Neural cell (in vitro differentiated cells): ENCODE results near the gene RIN3. TPM values are rescaled to one million over a fixed set of nuclear protein-coding genes. Genes with fewer than 3 reads are reported as not detected.

Source experiments
- H2AFZ ChIP-seq: fragments of 200-600, 300-800 bp; sonication (generic), shearing (Covaris generic); 2 replicates; pipeline ENCODE4 v1.6.0; 2014; ENCODE audit warnings: low read depth, mild to moderate bottlenecking, antibody characterized with exemption, low read length, moderate library complexity
- H3F3A ChIP-seq: fragments of 200-600 bp; shearing (Covaris generic); 2 replicates; pipeline ENCODE4 v1.6.1; 2016; ENCODE audit warnings: mild to moderate bottlenecking, moderate library complexity, mixed read lengths, antibody characterized with exemption, low read length; ENCODE audit not compliant: insufficient read depth, poor library complexity, severe bottlenecking
- H3K27ac ChIP-seq: fragments of 200-600, 300-800 bp; sonication (generic), shearing (Covaris generic); 2 replicates; pipeline ENCODE4 v1.5.1; 2014; ENCODE audit warnings: mild to moderate bottlenecking, low read length, moderate library complexity
- H3K27me3 ChIP-seq: fragments of 300-800, 200-600 bp; sonication (generic), shearing (Covaris generic); 2 replicates; pipeline ENCODE4 v1.6.0; 2014; ENCODE audit warnings: mild to moderate bottlenecking, low read depth, low read length, moderate library complexity; ENCODE audit not compliant: insufficient read depth
- H3K36me3 ChIP-seq: fragments of 300-800, 200-600 bp; sonication (generic), shearing (Covaris generic); 2 replicates; pipeline ENCODE4 v1.5.1; 2014; ENCODE audit warnings: mild to moderate bottlenecking, antibody characterized with exemption, low read length, moderate library complexity; ENCODE audit not compliant: insufficient read depth
- H3K4me2 ChIP-seq: fragments of 300-800, 200-600 bp; sonication (generic), shearing (Covaris generic); 2 replicates; pipeline ENCODE4 v1.6.0; 2014; ENCODE audit warnings: mild to moderate bottlenecking, low read length
- H3K4me3 ChIP-seq: fragments of 300-800, 200-600 bp; sonication (generic), shearing (Covaris generic); 2 replicates; pipeline ENCODE4 v1.5.1; 2014; ENCODE audit warnings: mild to moderate bottlenecking, low read length, moderate library complexity
- H3K79me2 ChIP-seq: fragments of 200-600 bp; shearing (Covaris generic); replicated peaks from 2 replicates; pipeline ENCODE4 v1.6.0; 2014; ENCODE audit warnings: mild to moderate bottlenecking, low read length, moderate library complexity; ENCODE audit not compliant: insufficient read depth
- H3K9ac ChIP-seq: fragments of 300-800, 200-600 bp; sonication (generic), shearing (Covaris generic); 2 replicates; pipeline ENCODE4 v1.6.1; 2016; ENCODE audit warnings: mild to moderate bottlenecking, low read length, mixed read lengths
- H3K9me2 ChIP-seq: fragments of 200-600 bp; shearing (Covaris generic); 2 replicates; pipeline ENCODE4 v1.6.1; 2016; ENCODE audit warnings: mild to moderate bottlenecking, low read length, mixed read lengths; ENCODE audit not compliant: insufficient read depth
- H3K9me3 ChIP-seq: fragments of 200-600, 300-800 bp; sonication (generic), shearing (Covaris generic); 2 replicates; pipeline ENCODE4 v1.6.1; 2016; ENCODE audit warnings: mild to moderate bottlenecking, mixed run types, low read length, moderate library complexity, mixed read lengths
- H4K20me1 ChIP-seq: fragments of 200-600 bp; shearing (Covaris generic); 2 replicates; pipeline ENCODE4 v1.6.1; 2016; ENCODE audit warnings: mild to moderate bottlenecking, mixed run types; ENCODE audit not compliant: insufficient read depth
- CTCF ChIP-seq: fragments of 450-650 bp; IDR thresholded peaks from 2 replicates; pipeline ENCODE4 v1.5.1; 2014; ENCODE audit warnings: antibody characterized with exemption, mild to moderate bottlenecking, moderate library complexity; ENCODE audit not compliant: poor library complexity, severe bottlenecking
- EP300 ChIP-seq: fragments of 450-650 bp; conservative IDR thresholded peaks from 2 replicates; pipeline ENCODE4 v1.6.1; 2014; ENCODE audit warnings: antibody characterized with exemption, mild to moderate bottlenecking, moderate library complexity; ENCODE audit not compliant: poor library complexity, severe bottlenecking
- MXI1 ChIP-seq: fragments of 450-650 bp; conservative IDR thresholded peaks from 2 replicates; pipeline ENCODE4 v1.6.1; 2014; ENCODE audit warnings: antibody characterized with exemption, mild to moderate bottlenecking; ENCODE audit not compliant: poor library complexity, severe bottlenecking
- POLR2AphosphoS5 ChIP-seq: IDR thresholded peaks from 2 replicates; pipeline ENCODE4 v1.6.1; 2012
- RAD21 ChIP-seq: fragments of 450-650 bp; conservative IDR thresholded peaks from 2 replicates; pipeline ENCODE4 v1.6.1; 2014; ENCODE audit warnings: antibody characterized with exemption, mild to moderate bottlenecking, moderate library complexity
- REST ChIP-seq: IDR thresholded peaks from 2 replicates; pipeline ENCODE4 v1.6.1; 2012; ENCODE audit warnings: borderline replicate concordance
- SMC3 ChIP-seq: fragments of 450-650 bp; conservative IDR thresholded peaks from 2 replicates; pipeline ENCODE4 v1.6.1; 2014; ENCODE audit warnings: antibody characterized with exemption, mild to moderate bottlenecking, moderate library complexity; ENCODE audit not compliant: poor library complexity
- polyA plus RNA-seq: library from polyadenylated mRNA; depleted of rRNA; stranded (reverse); fragments of >200 nt; gene quantifications from 2 replicates; pipeline ENCODE4 v1.2.3, GENCODE V29; 2014

Gene RIN3
- polyA plus RNA-seq, 1 donor from 2014 or later = not detected

GRCh38 chr14:92737619-92738188, 224.1 kb downstream of the RIN3 start:
- TF ChIP-seq MXI1 (no peak), SMC3 (no peak), CTCF (no peak), EP300 (no peak), POLR2AphosphoS5 (no peak), REST (no peak), RAD21 (no peak)
- peaks cover 2% of the 10 kb centered on the region for H3K9me3 ChIP-seq
- no peaks in the 10 kb centered on the region for H3K9me2 ChIP-seq
- H3F3A ChIP-seq = no peaks in the 10 kb centered on the region
- H3K4me2 ChIP-seq = no peak overlapping the region
- H3K79me2 ChIP-seq = no peaks in the 10 kb centered on the region
- H3K27me3 ChIP-seq = no peaks in the 10 kb centered on the region
- no peaks in the 10 kb centered on the region for H4K20me1 ChIP-seq
- no peaks in the 10 kb centered on the region for H3K36me3 ChIP-seq
- H2AFZ ChIP-seq = no peak overlapping the region
- no peak overlapping the region for H3K4me3 ChIP-seq
- H3K9ac ChIP-seq = no peak overlapping the region
- no peak overlapping the region for H3K27ac ChIP-seq

Other genes starting within 250 kb of the RIN3 start
- gene SLC24A4, start 190.6 kb upstream of the RIN3 start, polyA plus RNA-seq = 0.17 and 0.30 TPM in 2 replicates
- gene LGMN, start 234.8 kb downstream of the RIN3 start, polyA plus RNA-seq = 48.0 and 64.0 TPM in 2 replicates